G401 (cell line): Measurements from ENCODE around the gene ACBD7. TPM values are rescaled to one million over a fixed set of nuclear protein-coding genes. Genes with fewer than 3 reads are reported as not detected.

ENCODE experiments used
- DNase-seq: peaks from one replicate; pipeline ENCODE4 v3.0.0-alpha.2; 2015; ENCODE audit warnings: low spot score
- in situ Hi-C: cut with HindIII; loops from 2 replicates; pipeline ENCODE4 v1.10.0; 2016; ENCODE audit warnings: low sequenced_read_pairs, mixed read lengths
- total RNA-seq: library from RNA; depleted of rRNA; stranded (reverse); fragments of >200 nt; shearing (Covaris generic); gene quantifications from 2 replicates; pipeline ENCODE4 v1.2.3, GENCODE V29; 2014

The ACBD7 gene
- total RNA-seq, 1 experiment from 2014 or later = 13.1 TPM

GRCh38 chr10:15096661-15097010, 8.1 kb upstream of the ACBD7 start:
- in situ Hi-C loops = no loop called here
- no peak for DNase-seq

DNA sequence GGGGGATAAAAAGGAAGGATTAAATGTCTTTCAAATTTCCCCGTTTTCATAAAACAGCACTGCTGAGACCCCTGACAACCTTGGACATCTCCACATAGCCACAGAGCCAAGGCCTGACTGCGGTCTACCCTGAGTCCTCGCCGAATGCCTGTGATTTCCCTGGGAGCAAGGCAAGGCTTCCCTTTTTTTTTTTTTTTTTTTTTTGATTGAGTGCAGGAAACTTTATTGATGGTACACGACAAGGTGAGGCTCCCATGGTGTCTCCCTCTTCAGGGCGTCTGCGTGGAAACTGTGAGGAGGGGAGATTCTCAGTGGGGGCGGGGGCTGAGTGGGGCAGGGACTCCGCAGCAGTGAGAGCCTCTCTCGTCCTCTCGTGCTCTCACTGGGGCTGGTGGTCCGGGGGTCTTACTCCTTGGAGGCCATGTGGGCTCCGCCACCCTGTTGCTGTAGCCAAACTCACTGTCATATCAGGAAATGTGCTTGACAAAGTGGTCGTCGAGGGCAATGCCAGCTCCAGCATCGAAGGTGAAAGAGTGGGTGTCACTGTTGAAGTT, 4.4 kb upstream of the ACBD7 start:
- in situ Hi-C loops = no loop called here
- DNase-seq = no peak

- in situ Hi-C loops = no loop called here
Observed at GRCh38 chr10:15091418-15091817, 2.8 kb upstream of the ACBD7 start.

GRCh38 chr10:15084502-15084922, 4.1 kb downstream of the ACBD7 start:
- peak; percentile 79 for DNase-seq
- in situ Hi-C loops = no loop called here

More at GRCh38 chr10:15091418-15091817, 2.8 kb upstream of the ACBD7 start:
- no peak for DNase-seq

DNA sequence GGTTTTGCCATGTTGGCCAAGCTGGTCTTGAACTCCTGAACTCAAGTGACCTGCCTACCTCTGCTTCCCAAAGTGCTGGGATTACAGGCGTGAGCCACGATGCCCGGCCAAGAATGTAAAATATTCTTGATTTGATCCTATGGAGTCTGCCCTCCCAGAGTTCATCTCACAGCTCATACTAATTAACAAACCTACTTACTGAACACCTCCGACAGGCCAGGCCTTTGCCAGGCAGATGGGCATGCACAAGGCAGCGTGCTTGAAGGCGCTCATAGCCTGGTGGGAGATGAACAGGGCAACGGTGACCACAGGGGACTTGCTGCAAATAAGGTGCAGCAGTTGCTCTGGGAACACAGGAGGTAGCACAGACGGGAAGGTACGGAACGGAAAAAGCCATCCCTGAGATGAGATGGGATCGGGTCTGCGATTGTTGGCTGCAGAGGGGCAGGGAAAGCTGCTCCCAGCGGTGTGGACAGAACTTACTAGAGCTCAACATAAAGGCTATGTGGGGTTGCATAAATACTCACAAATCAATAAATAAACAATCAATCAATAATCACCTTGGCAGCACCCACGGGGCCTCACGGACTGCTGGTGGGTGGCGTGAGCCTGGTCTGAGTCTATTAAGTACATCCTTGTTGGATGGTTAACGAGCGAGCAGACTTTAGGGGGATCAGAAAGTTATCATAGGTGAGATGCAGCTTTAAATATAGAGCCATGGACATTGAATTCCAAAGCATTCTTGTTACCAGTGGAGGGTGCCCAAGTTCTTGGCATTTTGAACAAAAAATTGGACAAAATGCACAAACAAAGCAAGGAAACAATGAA, 4.7 kb downstream of the ACBD7 start:
- in situ Hi-C loops = no loop called here
- no peak for DNase-seq

DNA sequence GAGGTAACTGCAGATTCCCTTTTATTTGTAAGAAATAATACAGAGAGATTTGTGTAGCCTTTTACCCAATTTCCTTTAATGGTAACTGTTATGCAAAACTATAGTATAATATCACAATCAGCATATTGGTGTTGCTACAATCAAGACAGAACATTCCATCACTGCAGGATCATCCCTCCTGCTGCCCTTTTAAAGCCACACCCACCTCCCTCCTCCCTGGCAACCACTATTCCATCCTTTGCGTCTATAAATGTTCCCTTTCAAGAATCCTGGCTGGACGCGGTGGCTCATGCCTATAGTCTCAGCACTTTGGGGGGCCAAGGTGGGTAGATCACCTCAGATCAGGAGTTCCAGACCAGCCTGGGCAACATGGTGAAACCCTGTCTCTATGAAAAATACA, 13.2 kb downstream of the ACBD7 start:
- in situ Hi-C loops = no loop called here

GRCh38 chr10:15072358-15072757, 16.2 kb downstream of the ACBD7 start:
- DNase-seq = no peak
- in situ Hi-C loops = no loop called here

More for the DNA sequence above, 13.2 kb downstream of the ACBD7 start:
- no peak for DNase-seq

- no peak for DNase-seq
- in situ Hi-C loops = no loop called here
Observed at GRCh38 chr10:15069230-15069629, 19.3 kb downstream of the ACBD7 start.

- in situ Hi-C loops = no loop called here
- DNase-seq = no peak
Observed at GRCh38 chr10:15068802-15069201, 19.8 kb downstream of the ACBD7 start.

- in situ Hi-C loops = no loop called here
- DNase-seq = no peak
Observed at GRCh38 chr10:15067154-15067553, 21.4 kb downstream of the ACBD7 start.

DNA sequence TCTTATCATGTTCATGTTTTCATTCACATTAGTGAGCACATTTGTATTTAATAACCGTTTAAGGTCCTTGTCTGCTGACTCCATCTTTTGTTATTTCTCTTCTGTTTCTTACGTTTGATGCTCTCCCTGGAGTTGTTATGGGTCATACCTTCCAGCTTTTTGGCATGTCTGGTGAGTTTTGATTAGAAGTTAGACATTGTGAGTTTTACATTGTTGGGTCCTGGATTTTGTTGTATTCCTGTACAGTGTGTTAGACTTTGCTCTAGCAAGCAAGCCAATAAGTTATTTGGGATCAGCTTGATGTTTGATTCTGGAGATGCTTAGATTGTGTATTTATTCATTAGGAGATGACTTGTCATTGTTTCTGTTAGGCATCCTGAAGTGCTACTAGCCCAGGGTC, 27.9 kb downstream of the ACBD7 start:
- no peak for DNase-seq
- in situ Hi-C loops = no loop called here

- in situ Hi-C loops = no loop called here
Observed at GRCh38 chr10:15059914-15060313, 28.7 kb downstream of the ACBD7 start.

GRCh38 chr10:15058689-15059088, 29.9 kb downstream of the ACBD7 start:
- in situ Hi-C loops = no loop called here
- no peak for DNase-seq

More at GRCh38 chr10:15059914-15060313, 28.7 kb downstream of the ACBD7 start:
- no peak for DNase-seq

GRCh38 chr10:15053061-15053460, 35.5 kb downstream of the ACBD7 start:
- DNase-seq = no peak
- in situ Hi-C loops = no loop called here

DNA sequence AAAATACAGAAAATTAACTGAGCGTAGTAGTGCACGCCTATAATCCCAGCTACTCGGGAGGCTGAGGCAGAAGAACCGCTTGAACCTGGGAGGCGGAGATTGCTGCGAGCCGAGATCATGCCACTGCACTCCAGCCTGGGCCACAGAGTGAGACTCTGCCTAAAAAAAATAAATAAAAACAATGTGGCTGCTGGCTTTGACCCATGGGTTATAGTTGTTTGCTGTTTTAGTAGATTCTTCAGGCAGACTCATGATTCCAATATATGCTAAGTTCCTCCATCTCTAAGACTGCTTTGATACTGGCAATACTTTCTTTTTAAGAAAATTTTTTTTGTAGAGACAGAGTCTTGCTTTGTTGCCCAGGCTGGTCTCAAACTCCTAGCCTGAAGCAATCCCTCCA, 36.5 kb downstream of the ACBD7 start:
- no peak for DNase-seq
- in situ Hi-C loops = no loop called here

- in situ Hi-C loops = no loop called here
- DNase-seq = no peak
Observed at GRCh38 chr10:15049533-15049932, 39.0 kb downstream of the ACBD7 start.

DNA sequence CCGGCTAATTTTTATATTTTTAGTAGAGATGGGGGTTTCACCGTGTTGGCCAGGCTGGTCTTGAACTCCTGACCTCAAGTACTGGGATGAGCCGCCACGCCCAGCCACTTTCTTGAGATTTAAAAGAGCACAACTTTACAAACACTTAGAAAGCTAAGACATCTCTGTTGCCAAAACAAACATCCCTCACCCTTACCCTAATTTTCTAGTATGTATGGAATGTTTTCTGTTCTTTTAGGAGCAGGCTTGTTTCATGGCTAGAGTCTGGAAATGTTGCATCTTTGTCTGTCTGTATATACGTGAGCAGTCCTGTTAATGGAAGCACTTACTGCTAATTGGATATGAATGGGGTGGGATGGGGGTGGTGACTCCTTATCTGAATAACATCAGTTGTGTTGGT, 42.0 kb downstream of the ACBD7 start:
- in situ Hi-C loops = no loop called here
- DNase-seq = no peak

- in situ Hi-C loops = no loop called here
- DNase-seq = no peak
Observed at GRCh38 chr10:15045380-15045779, 43.2 kb downstream of the ACBD7 start.

DNA sequence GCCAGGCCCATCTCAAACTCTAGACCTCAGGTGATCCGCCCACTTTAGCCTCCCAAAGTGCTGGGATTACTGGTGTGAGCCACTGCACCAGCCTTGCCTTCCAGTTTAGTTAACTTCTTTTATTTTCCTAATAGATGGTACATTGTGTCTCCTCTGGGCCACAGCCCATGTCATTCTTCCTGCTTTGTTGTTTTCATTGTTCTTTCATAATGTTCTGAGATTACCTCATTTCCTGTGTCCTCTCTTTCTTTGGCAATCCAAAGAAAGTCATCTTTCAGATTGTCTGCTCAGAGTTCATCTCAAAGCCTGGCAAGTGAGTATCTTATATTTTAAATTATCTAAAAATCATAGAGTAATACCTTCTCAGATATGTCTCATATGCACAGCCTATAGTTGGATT, 44.9 kb downstream of the ACBD7 start, which contains the start of gene OLAH:
TSS of gene OLAH (plus strand) at position 270 of the 400 bp plus-strand sequence. CDS start 3,346 bp downstream, outside the sequence.
- DNase-seq = no peak
- in situ Hi-C loops = no loop called here

GRCh38 chr10:15038416-15038815, 50.2 kb downstream of the ACBD7 start:
- no peak for DNase-seq
- in situ Hi-C loops = no loop called here

- in situ Hi-C loops = no loop called here
- no peak for DNase-seq
Observed at GRCh38 chr10:15037691-15038090, 50.9 kb downstream of the ACBD7 start.
